Activated T-cell treated with anti-CD3 and anti-CD28 coated beads, Interleukin-2, amount 50 U/mL, for 72 hours (primary cell): ENCODE results near the gene RAD9A. TPM values are rescaled to one million over a fixed set of nuclear protein-coding genes. Genes with fewer than 3 reads are reported as not detected.

Experiments
- ATAC-seq, 2 donors: fragments of 150-1000 bp; cut with Tn5 transposase; replicated peaks in 1 of 2; 2 replicates each; pipeline ENCODE4 v1.10.0; 2021; ENCODE audit warnings: moderate library complexity in 2 of 2, mild to moderate bottlenecking in 1 of 2
- DNase-seq, 2 donors: peaks; one replicate each; pipeline ENCODE4 v3.0.0; 2021 to 2022; ENCODE audit warnings: mixed read lengths in 1 of 2
- H3K27ac Mint-ChIP-seq: one replicate; pipeline ENCODE4 v1.8.0; 2022; ENCODE audit warnings: mild to moderate bottlenecking, moderate library complexity, mixed read lengths
- H3K27me3 Mint-ChIP-seq: one replicate; pipeline ENCODE4 v1.8.0; 2022; ENCODE audit warnings: low read depth, mixed read lengths
- H3K36me3 Mint-ChIP-seq, 2 donors: one replicate each; pipeline ENCODE4 v1.8.0; 2022; ENCODE audit warnings: mixed read lengths in 2 of 2, mild to moderate bottlenecking in 1 of 2; ENCODE audit not compliant: insufficient read depth in 2 of 2
- H3K4me1 Mint-ChIP-seq: one replicate; pipeline ENCODE4 v1.8.0; 2022; ENCODE audit warnings: low read depth, mixed read lengths
- H3K4me3 Mint-ChIP-seq, 2 donors: one replicate each; pipeline ENCODE4 v1.8.0; 2022; ENCODE audit warnings: mild to moderate bottlenecking in 2 of 2, mixed read lengths in 2 of 2, moderate library complexity in 2 of 2
- H3K9me3 Mint-ChIP-seq, 2 donors: one replicate each; pipeline ENCODE4 v1.8.0; 2022; ENCODE audit warnings: mixed read lengths in 2 of 2
- total RNA-seq, 2 donors: library from RNA; stranded (reverse); gene quantifications; one replicate each; pipeline ENCODE4 v1.2.3, GENCODE V29; 2022

Gene RAD9A
- total RNA-seq, 2 donors from 2014 or later, result 36.7 to 41.2 TPM

DNA sequence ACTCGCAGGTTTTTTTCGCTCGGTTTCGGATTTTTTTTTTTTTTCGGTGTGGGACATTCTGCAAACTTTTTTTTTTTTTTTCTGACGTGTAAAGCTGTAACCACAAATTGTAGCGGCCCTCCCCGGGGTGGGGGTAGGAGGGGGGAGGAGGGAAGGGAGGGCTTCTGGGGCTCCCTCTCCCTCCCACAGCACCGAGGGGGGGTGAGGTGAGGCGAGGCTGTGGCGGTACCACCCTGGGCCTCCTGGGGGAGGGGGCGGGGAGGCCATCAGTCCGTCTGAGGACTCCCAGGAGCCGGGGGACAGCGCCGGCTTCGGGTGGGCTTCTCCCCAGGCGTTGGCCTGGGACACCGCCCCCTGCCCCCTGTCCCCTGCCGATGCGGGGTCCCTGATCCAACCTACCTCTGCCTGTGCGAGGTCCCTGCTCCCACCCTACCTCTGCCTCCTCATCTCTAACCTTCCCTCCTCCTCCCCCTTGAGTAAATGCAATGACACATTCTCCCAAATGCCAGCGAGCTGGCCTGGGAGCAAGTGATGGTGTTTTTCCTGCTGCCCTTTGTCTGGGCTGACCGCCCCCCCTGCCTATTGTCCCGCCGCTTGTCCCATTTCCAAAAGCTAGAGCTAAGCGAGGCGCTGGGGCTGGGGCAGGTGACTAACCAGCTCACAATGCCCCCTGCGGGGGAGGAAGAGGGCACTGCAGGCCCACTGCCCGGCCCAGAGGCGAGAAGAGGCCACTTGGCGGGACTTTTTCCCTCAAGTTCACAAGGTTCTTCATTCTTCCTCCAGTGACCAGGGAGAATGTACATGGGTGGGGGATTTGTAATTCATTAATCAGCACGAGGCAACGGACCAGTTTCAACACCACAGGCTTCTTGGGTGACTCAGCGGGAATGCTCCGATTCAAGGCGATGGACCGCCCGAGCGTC, 17.9 kb upstream of the RAD9A start:
- peak; percentile 60 to 72 for ATAC-seq

GRCh38 chr11:67374571-67375281, 17.1 kb upstream of the RAD9A start:
- ATAC-seq, result no peak
- H3K9me3 Mint-ChIP-seq, result no peaks in the 10 kb centered on the region
- peak overlapping the region; percentile 85 to 92 for H3K4me3 Mint-ChIP-seq

More for the DNA sequence above, 17.9 kb upstream of the RAD9A start:
- peak; percentile 68 to 72 for DNase-seq
- Mint-ChIP-seq H3K27ac (peak overlapping the region; percentile 91), H3K4me3 (peak overlapping the region; percentile 92 to 93), H3K27me3 (peaks cover 56% of the 10 kb centered on the region), H3K4me1 (peaks cover 35% of the 10 kb centered on the region), H3K36me3 (no peaks in the 10 kb centered on the region), H3K9me3 (no peaks in the 10 kb centered on the region)

GRCh38 chr11:67375320-67376055, 16.3 kb upstream of the RAD9A start:
- DNase-seq (no peak), ATAC-seq (no peak)
- Mint-ChIP-seq H3K36me3 (no peaks in the 10 kb centered on the region), H3K27me3 (peaks cover 40% of the 10 kb centered on the region), H3K4me3 (no peak overlapping the region), H3K27ac (no peak overlapping the region), H3K9me3 (no peaks in the 10 kb centered on the region), H3K4me1 (peaks cover 26% of the 10 kb centered on the region)

More at GRCh38 chr11:67374571-67375281, 17.1 kb upstream of the RAD9A start:
- Mint-ChIP-seq H3K36me3 (no peaks in the 10 kb centered on the region), H3K4me1 (peaks cover 28% of the 10 kb centered on the region), H3K27ac (no peak overlapping the region), H3K27me3 (peaks cover 47% of the 10 kb centered on the region)
- DNase-seq, result no peak

DNA sequence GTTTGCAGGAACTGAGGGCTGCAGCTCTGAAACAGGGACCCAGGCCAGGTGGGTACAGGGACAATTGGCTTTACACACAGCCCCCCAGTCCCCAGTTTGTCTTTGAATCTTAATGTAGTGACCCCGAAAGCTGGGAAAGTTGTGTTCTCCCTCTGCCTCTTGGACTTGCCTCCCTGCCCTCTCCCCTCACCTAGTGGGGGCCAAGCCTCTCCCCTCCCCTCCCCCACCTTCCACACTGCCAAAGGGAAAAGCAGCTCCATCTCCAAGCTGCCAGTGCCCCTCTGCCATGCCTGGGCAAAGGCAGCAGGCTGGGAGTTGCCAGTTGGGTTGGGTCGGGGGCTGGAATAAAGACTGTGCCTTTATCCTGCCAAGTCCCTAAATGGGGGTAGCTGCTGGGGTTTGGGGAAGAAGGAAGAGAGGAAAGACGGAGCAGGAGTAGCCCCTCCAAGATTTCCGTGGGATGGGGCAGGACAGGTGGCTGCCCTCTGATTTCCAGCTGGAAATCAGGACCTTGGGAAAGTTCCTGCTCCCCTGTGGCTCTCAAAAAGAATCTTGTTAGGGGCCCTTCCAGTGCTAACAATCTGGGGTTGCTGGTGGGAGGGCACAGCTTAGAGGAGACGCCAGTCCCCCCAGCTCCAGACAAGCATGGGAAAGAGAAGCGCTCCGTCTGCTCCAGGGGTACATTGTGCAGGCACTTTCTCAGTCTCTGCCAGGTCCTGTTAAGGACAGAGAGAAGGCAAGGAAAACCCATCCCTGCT, 15.5 kb upstream of the RAD9A start:
- peaks cover 20% of the 10 kb centered on the region for H3K4me1 Mint-ChIP-seq
- no peak for DNase-seq
- H3K4me3 Mint-ChIP-seq, result no peak overlapping the region
- H3K27me3 Mint-ChIP-seq, result peaks cover 32% of the 10 kb centered on the region
- no peaks in the 10 kb centered on the region for H3K9me3 Mint-ChIP-seq
- ATAC-seq, result no peak
- no peaks in the 10 kb centered on the region for H3K36me3 Mint-ChIP-seq
- H3K27ac Mint-ChIP-seq, result no peak overlapping the region

- Mint-ChIP-seq H3K36me3 (no peaks in the 10 kb centered on the region), H3K27me3 (peaks cover 24% of the 10 kb centered on the region), H3K4me3 (no peak overlapping the region), H3K27ac (no peak overlapping the region), H3K4me1 (peaks cover 16% of the 10 kb centered on the region), H3K9me3 (no peaks in the 10 kb centered on the region)
- no peak for DNase-seq
- ATAC-seq, result no peak
Observed at GRCh38 chr11:67376873-67377808, 14.6 kb upstream of the RAD9A start.

DNA sequence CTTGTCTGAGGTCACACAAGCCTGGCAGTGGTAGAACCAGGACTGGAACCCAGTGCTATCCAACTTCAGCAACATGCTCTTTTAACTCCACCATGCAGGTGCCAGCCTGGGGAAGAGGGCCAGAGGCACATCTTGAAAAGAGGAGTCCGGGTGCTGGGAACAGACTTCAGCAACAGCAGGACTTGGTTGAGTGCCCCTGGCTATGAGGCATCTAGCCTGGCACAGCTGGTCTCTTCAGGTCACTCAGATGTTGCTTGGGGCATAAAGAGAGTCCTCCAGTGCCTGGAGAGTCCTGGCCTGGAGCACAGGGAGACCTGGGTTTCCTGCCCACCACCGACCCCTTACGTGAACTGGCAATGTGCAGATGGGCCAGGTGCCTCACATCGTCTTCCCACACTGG, 13.2 kb upstream of the RAD9A start:
- Mint-ChIP-seq H3K9me3 (no peaks in the 10 kb centered on the region), H3K36me3 (no peaks in the 10 kb centered on the region), H3K4me3 (no peak overlapping the region), H3K4me1 (peaks cover 21% of the 10 kb centered on the region), H3K27me3 (peaks cover 30% of the 10 kb centered on the region), H3K27ac (no peak overlapping the region)
- ATAC-seq (no peak), DNase-seq (no peak)

- no peak overlapping the region for H3K27ac Mint-ChIP-seq
- DNase-seq (no peak), ATAC-seq (no peak)
- no peaks in the 10 kb centered on the region for H3K9me3 Mint-ChIP-seq
- H3K36me3 Mint-ChIP-seq, result no peaks in the 10 kb centered on the region
- no peak overlapping the region for H3K4me3 Mint-ChIP-seq
- H3K4me1 Mint-ChIP-seq, result peaks cover 15% of the 10 kb centered on the region
- H3K27me3 Mint-ChIP-seq, result peaks cover 24% of the 10 kb centered on the region
Observed at GRCh38 chr11:67379061-67380058, 12.4 kb upstream of the RAD9A start.

GRCh38 chr11:67381244-67381972, 10.4 kb upstream of the RAD9A start:
- Mint-ChIP-seq H3K36me3 (no peaks in the 10 kb centered on the region), H3K4me1 (peaks cover 16% of the 10 kb centered on the region), H3K27ac (no peak overlapping the region), H3K4me3 (no peak overlapping the region), H3K9me3 (no peaks in the 10 kb centered on the region), H3K27me3 (peaks cover 10% of the 10 kb centered on the region)
- no peak for ATAC-seq
- DNase-seq, result no peak

GRCh38 chr11:67382276-67383136, 9.3 kb upstream of the RAD9A start:
- Mint-ChIP-seq H3K36me3 (no peaks in the 10 kb centered on the region), H3K27me3 (peaks cover 6% of the 10 kb centered on the region), H3K27ac (no peak overlapping the region), H3K4me1 (peaks cover 16% of the 10 kb centered on the region), H3K9me3 (no peaks in the 10 kb centered on the region), H3K4me3 (no peak overlapping the region)
- DNase-seq (peak; percentile 81 to 87), ATAC-seq (peak; percentile 92 to 93)
